Ishikawa (cell line): ENCODE data around the gene HIGD1A.

Source experiments
- CEBPB ChIP-seq: IDR thresholded peaks from 2 replicates; pipeline ENCODE4 v1.6.1; 2012
- CREB1 ChIP-seq: IDR thresholded peaks from 2 replicates; pipeline ENCODE4 v1.6.1; 2012; ENCODE audit warnings: low read depth
- EGR1 ChIP-seq: IDR thresholded peaks from 2 replicates; pipeline ENCODE4 v1.6.1; 2012
- EP300 ChIP-seq: IDR thresholded peaks from 2 replicates; pipeline ENCODE4 v1.6.1; 2012; ENCODE audit warnings: borderline replicate concordance
- FOXM1 ChIP-seq: IDR thresholded peaks from 2 replicates; pipeline ENCODE4 v1.6.1; 2012; ENCODE audit warnings: low read depth, borderline replicate concordance
- MAX ChIP-seq: IDR thresholded peaks from 2 replicates; pipeline ENCODE4 v1.6.1; 2012
- NFIC ChIP-seq: IDR thresholded peaks from 2 replicates; pipeline ENCODE4 v1.6.1; 2012
- RAD21 ChIP-seq: IDR thresholded peaks from 2 replicates; pipeline ENCODE4 v1.6.1; 2012; ENCODE audit warnings: low read depth
- REST ChIP-seq: IDR thresholded peaks from 2 replicates; pipeline ENCODE4 v1.6.1; 2012; ENCODE audit warnings: low read depth, mild to moderate bottlenecking
- TAF1 ChIP-seq: IDR thresholded peaks from 2 replicates; pipeline ENCODE4 v1.6.1; 2012; ENCODE audit warnings: low read depth, mild to moderate bottlenecking
- TCF12 ChIP-seq: IDR thresholded peaks from 2 replicates; pipeline ENCODE4 v1.6.1; 2012; ENCODE audit warnings: low read depth
- TEAD4 ChIP-seq: IDR thresholded peaks from 2 replicates; pipeline ENCODE4 v1.6.1; 2012
- USF1 ChIP-seq: IDR thresholded peaks from 2 replicates; pipeline ENCODE4 v1.6.1; 2012
- YY1 ChIP-seq: IDR thresholded peaks from 2 replicates; pipeline ENCODE4 v1.6.1; 2012; ENCODE audit warnings: low read depth
- ZBTB7A ChIP-seq: IDR thresholded peaks from 2 replicates; pipeline ENCODE4 v1.6.1; 2012; ENCODE audit warnings: low read depth

The HIGD1A gene

GRCh38 chr3:42736081-42736480, 68.2 kb downstream of the HIGD1A start:
- TF ChIP-seq RAD21, result no peak
- no peak for TF ChIP-seq USF1
- no peak for TF ChIP-seq TCF12
- no peak for TF ChIP-seq EP300
- no peak for TF ChIP-seq CREB1
- no peak for TF ChIP-seq TAF1
- no peak for TF ChIP-seq TEAD4
- TF ChIP-seq NFIC, result no peak
- no peak for TF ChIP-seq FOXM1
- no peak for TF ChIP-seq MAX
- TF ChIP-seq REST, result no peak
- no peak for TF ChIP-seq ZBTB7A
- no peak for TF ChIP-seq CEBPB

- no peak for TF ChIP-seq EGR1
- TF ChIP-seq TAF1, result no peak
- no peak for TF ChIP-seq EP300
- TF ChIP-seq TEAD4, result no peak
- TF ChIP-seq NFIC, result no peak
- no peak for TF ChIP-seq USF1
- TF ChIP-seq CREB1, result no peak
- TF ChIP-seq TCF12, result no peak
- no peak for TF ChIP-seq CEBPB
- no peak for TF ChIP-seq FOXM1
- TF ChIP-seq REST, result no peak
- no peak for TF ChIP-seq RAD21
These were observed 68.7 kb downstream of the HIGD1A start for GRCh38 chr3:42735615-42736014.

- no peak for TF ChIP-seq MAX
- TF ChIP-seq USF1, result no peak
- TF ChIP-seq TEAD4, result no peak
- TF ChIP-seq YY1, result no peak
- TF ChIP-seq CREB1, result no peak
- no peak for TF ChIP-seq CEBPB
- no peak for TF ChIP-seq NFIC
- no peak for TF ChIP-seq ZBTB7A
- TF ChIP-seq TCF12, result no peak
- TF ChIP-seq FOXM1, result no peak
- no peak for TF ChIP-seq TAF1
- no peak for TF ChIP-seq RAD21
- TF ChIP-seq EGR1, result no peak
- TF ChIP-seq REST, result no peak
These were observed 69.3 kb downstream of the HIGD1A start for GRCh38 chr3:42735019-42735418.

GRCh38 chr3:42734263-42734860, 69.9 kb downstream of the HIGD1A start:
- TF ChIP-seq EP300, result no peak
